Left ventricle myocardium superior (tissue), 1 donor: ENCODE measurements around the gene RPS10. TPM values are rescaled to one million over a fixed set of nuclear protein-coding genes. Genes with fewer than 3 reads are reported as not detected.
"Not testable (repeated sequence)": the region's sequence is repeated elsewhere in the genome, so short reads cannot be mapped to it uniquely, and the experiment has no call there.

Experiments
- ATAC-seq: fragments of 200-7000 bp; cut with Tn5 transposase; one replicate; pipeline ENCODE4 v1.9.1; 2020; ENCODE audit warnings: mild to moderate bottlenecking, moderate library complexity
- DNase-seq: peaks from one replicate; pipeline ENCODE4 v3.0.0-alpha.2; 2020
- intact Hi-C: fragments of 100-400 bp; cut with micrococcal nuclease; formaldehyde crosslinking; loops from one replicate; pipeline ENCODE4 v1.11.0; 2022
- total RNA-seq: library from RNA; stranded (reverse); fragmentation: NEBNext Ultra II Directional; extraction: Animal tissue kit (Norgen Biotek cat#: 25700); gene quantifications from one replicate; pipeline ENCODE4 v1.2.1, GENCODE V29; 2021
- donor health status: DM: no; HTN: yes; CAD: no; lungs with severe emphysema.

The RPS10 gene
- total RNA-seq, 1 donor from 2014 or later: 604 TPM

DNA sequence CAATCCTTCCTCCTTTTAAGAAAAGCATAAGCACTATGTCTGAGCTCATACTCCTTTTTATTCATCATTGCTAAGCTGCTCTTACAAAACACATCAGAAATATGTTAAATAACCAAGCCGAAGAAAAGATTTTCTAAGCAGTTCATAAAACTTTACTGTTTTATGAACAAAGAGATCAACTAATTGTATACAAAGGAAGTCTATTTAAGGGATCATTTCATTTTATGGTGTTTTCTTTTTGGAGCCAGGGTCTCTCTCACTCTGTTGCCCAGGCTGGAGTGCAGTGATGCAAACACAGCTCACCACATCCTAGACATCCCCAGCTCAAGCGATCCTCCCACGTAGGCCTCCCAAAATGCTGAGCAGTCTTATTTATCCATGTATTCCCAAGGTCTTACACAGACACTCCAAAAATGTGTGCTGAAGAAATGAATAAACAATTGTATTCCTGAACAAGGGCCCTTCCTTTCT lies 42.7 kb downstream of the RPS10 start:
- intact Hi-C loops: no loop called here
- peak; percentile 34 for ATAC-seq
- no peak for DNase-seq

- intact Hi-C loops: no loop called here
- ATAC-seq: no peak
Observed at GRCh38 chr6:34381081-34381480, 44.8 kb downstream of the RPS10 start.

GRCh38 chr6:34378470-34378869 lies 47.4 kb downstream of the RPS10 start:
- intact Hi-C loops: no loop called here
- no peak for ATAC-seq
- DNase-seq: no peak

More at GRCh38 chr6:34381081-34381480, 44.8 kb downstream of the RPS10 start:
- DNase-seq: no peak

GRCh38 chr6:34377984-34378383 lies 47.9 kb downstream of the RPS10 start:
- no peak for DNase-seq
- no peak for ATAC-seq
- intact Hi-C loops: no loop called here

- DNase-seq, intact Hi-C loops, ATAC-seq: not testable (repeated sequence)
Observed at GRCh38 chr6:34377571-34377970, 48.3 kb downstream of the RPS10 start.

- DNase-seq: no peak
- intact Hi-C loops: no loop called here
- no peak for ATAC-seq
Observed at GRCh38 chr6:34375833-34376232, 50.0 kb downstream of the RPS10 start.

DNA sequence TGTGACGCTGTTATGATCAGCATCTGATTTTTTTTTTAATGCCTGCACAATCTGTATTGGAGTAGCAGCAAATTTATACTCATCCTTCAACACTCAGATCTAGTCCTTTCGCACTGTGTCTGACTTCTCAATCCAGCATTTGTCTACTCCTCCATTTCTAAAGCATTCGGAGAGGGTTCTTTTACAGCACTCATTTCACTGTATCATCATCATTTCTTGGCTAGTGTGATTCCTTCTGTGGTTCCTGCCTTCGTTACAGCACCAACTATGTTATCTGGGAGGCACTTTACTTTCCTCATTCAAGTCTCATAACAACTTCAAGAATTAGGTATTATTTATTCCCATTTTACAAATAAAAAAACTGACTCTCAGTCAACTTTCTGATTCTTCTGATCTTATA lies 51.4 kb downstream of the RPS10 start:
- DNase-seq (no peak), ATAC-seq (peak; percentile 12)
- intact Hi-C loops: no loop called here

DNA sequence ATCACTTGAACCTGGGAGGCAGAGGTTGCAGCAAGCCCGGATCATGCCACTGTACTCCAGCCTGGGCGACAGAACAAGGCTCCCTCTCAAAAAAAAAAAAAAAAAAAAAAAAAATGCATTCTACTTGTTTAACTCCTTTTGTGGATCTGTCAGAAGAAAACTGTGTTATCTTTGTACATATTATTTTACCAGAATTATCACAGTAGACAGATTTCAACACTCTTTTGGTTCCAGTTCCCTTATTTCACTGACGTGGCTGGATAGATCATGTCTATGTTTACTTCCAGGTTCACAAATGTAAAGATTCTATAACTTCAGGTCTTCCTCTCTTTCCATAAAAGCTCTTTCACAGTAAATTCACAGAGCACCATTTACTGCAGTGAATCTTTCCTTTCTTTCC lies 51.8 kb downstream of the RPS10 start:
- ATAC-seq: no peak
- no peak for DNase-seq
- intact Hi-C loops: no loop called here

GRCh38 chr6:34373511-34373910 lies 52.4 kb downstream of the RPS10 start:
- intact Hi-C loops: no loop called here
- ATAC-seq: no peak
- DNase-seq: no peak

DNA sequence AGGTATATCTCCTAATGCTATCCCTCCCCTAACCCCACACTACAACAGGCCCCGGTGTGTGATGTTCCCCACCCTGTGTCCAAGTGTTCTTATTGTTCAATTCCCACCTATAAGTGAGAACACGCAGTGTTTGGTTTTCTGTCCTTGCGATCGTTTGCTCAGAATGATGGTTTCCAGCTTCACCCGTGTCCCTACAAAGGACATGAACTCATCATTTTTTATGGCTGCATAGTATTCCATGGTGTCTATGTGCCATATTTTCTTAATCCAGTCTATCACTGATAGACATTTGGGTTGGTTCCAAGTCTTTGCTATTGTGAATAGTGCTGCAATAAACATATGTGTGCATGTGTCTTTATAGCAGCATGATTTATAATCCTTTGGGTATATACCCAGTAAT lies 54.0 kb downstream of the RPS10 start:
- ATAC-seq, DNase-seq, intact Hi-C loops: not testable (repeated sequence)

DNA sequence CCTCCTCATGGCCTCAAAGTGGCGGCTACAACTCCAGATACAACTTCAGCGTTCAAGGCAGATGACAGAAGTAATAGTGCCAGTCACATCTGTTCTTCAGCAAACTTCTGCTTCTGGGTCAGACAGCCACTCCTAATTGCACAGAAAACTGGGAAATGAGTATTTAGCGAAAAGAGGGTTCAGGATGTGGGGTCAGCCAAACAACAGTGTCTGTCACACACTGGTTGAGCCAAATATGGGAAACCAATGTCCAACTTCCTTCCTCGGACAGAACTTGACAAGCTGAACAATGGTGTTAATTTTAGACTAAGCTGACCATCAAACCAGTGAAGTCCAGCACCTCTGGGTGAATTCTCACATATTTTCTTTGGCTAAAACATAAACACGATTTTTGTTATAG lies 55.5 kb downstream of the RPS10 start:
- DNase-seq (no peak), ATAC-seq (peak; percentile 66)
- intact Hi-C loops: no loop called here

- intact Hi-C loops: no loop called here
- ATAC-seq (no peak), DNase-seq (no peak)
Observed at GRCh38 chr6:34369385-34369784, 56.5 kb downstream of the RPS10 start.

Other genes with a start within 250 kb of the RPS10 start
- gene HMGA1, start 189.2 kb downstream of the RPS10 start, total RNA-seq: 51.9 TPM
- 19.7 TPM for gene SMIM29, start 177.1 kb downstream of the RPS10 start, total RNA-seq
- gene NUDT3, start 33.4 kb downstream of the RPS10 start, total RNA-seq: 59.3 TPM
- 13.6 TPM for gene PACSIN1, start 40.0 kb upstream of the RPS10 start, total RNA-seq
- gene SPDEF, start 130.3 kb upstream of the RPS10 start, total RNA-seq: not detected